Retinal pigment epithelial cell (primary cell): ENCODE data around the gene SUSD1.

Source experiments
- DNase-seq: peaks from one replicate; pipeline ENCODE4 v3.0.0-alpha.2; 2010; ENCODE audit warnings: low read depth
- H3K4me3 ChIP-seq: 2 replicates; pipeline ENCODE4 v1.5.1; 2011; ENCODE audit warnings: mild to moderate bottlenecking, low read length, control low read depth, moderate library complexity
- CTCF ChIP-seq: conservative IDR thresholded peaks from 2 replicates; pipeline ENCODE4 v1.5.1; 2011; ENCODE audit warnings: low read depth, low read length, control low read depth, inconsistent platforms

Gene SUSD1

GRCh38 chr9:112174965-112175795 lies at the start of gene SUSD1:
TSS of gene SUSD1 (minus strand) at chr9:112175297. CDS start at chr9:112175235, 62 bp downstream.
- DNase-seq, result no peak
- peak within 1 kb of the TSS; percentile 59 for H3K4me3 ChIP-seq
- TF ChIP-seq CTCF, result no peak

- no peak for DNase-seq
Observed at GRCh38 chr9:112224401-112225289, 49.5 kb upstream of the SUSD1 start.

GRCh38 chr9:112218908-112219307 lies 43.8 kb upstream of the SUSD1 start:
- no peak overlapping the region for H3K4me3 ChIP-seq
- TF ChIP-seq CTCF, result no peak
- DNase-seq, result no peak

More at GRCh38 chr9:112224401-112225289, 49.5 kb upstream of the SUSD1 start:
- no peak overlapping the region for H3K4me3 ChIP-seq
- TF ChIP-seq CTCF, result no peak

GRCh38 chr9:112212926-112213325 lies 37.8 kb upstream of the SUSD1 start:
- no peak for DNase-seq
- no peak overlapping the region for H3K4me3 ChIP-seq
- no peak for TF ChIP-seq CTCF

GRCh38 chr9:112207451-112207850 lies 32.4 kb upstream of the SUSD1 start:
- no peak for DNase-seq
- H3K4me3 ChIP-seq, result no peak overlapping the region
- no peak for TF ChIP-seq CTCF

- no peak overlapping the region for H3K4me3 ChIP-seq
- peak; percentile 34 for DNase-seq
- TF ChIP-seq CTCF, result no peak
Observed at GRCh38 chr9:112203536-112203935, 28.4 kb upstream of the SUSD1 start.
